ENCODE data around the gene CTU1. TPM values are rescaled to one million over a fixed set of nuclear protein-coding genes. Genes with fewer than 3 reads are reported as not detected.

The CTU1 gene
- total RNA-seq, 2 experiments from 2014 or later = 1.4 to 1.6 TPM

DNA sequence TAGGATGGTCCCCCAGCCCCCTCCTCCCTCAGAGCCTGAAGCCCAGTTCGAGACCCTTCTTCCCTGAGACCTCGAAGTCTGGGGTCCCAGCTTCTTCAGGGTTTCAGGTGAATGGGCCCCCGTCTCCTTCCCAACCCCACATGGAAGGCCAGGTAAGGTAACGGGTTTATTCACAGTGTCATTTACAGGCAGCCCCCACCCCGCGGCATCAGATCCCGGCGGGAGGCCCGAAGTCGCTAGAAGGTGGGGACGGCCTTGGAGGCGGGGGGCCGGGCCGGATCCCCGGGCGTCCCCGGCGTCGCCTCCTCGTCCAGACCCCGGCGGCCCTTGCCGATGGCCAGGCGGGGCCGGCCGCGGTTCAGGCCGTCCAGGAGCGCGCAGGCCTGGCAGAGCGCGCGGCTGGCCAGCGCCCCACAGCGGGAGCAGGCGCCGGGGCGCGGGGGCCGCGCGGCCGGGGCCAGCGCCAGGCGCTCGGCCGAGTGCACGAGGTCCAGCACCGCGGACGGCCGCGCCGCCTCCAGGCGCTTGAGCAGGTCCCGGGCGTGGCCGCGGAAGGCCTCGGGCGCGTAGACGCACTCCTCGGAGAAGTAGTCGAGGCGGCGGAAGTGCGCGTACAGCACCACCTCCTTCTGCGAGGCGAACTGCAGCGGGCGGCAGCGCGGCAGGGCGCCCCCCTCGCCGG, 9.7 kb downstream of the CTU1 start:
- ChIA-PET CTCF (no interaction called here), POLR2A (no interaction called here)
- Mint-ChIP-seq H3K4me3 (no peak overlapping the region), H3K4me1 (ENCODE audit: low read depth) (peaks cover 31% of the 10 kb centered on the region), H3K27me3 (no peaks in the 10 kb centered on the region), H3K9me3 (no peaks in the 10 kb centered on the region), H3K27ac (no peak overlapping the region), H3K36me3 (ENCODE audit: low read depth) (peaks cover 52% of the 10 kb centered on the region)
- peak; percentile 83 for ATAC-seq (ENCODE audit: poor library complexity)
- Histone ChIP-seq H3K36me3 (ENCODE audit: insufficient read depth, low read length) (peaks cover 38% of the 10 kb centered on the region), H3K27me3 (ENCODE audit: control insufficient read depth in 1 of 2, insufficient read depth in 2 of 2, low read length in 2 of 2) (no peaks in the 10 kb centered on the region), H3K4me3 (ENCODE audit: low read length) (peak overlapping the region; percentile 25), H3K27ac (ENCODE audit: low read depth in 1 of 2, low read length in 2 of 2) (no peak overlapping the region), H3K4me1 (ENCODE audit: insufficient read depth, low read length) (peaks cover 22% of the 10 kb centered on the region), H3K9me3 (ENCODE audit: control insufficient read depth in 1 of 2, insufficient read depth in 1 of 2, low read length in 2 of 2) (no peaks in the 10 kb centered on the region)
- peak in 12 of 14 experiments; percentile 20 to 73 (median 46) for DNase-seq
- TF ChIP-seq, protein P1, sequence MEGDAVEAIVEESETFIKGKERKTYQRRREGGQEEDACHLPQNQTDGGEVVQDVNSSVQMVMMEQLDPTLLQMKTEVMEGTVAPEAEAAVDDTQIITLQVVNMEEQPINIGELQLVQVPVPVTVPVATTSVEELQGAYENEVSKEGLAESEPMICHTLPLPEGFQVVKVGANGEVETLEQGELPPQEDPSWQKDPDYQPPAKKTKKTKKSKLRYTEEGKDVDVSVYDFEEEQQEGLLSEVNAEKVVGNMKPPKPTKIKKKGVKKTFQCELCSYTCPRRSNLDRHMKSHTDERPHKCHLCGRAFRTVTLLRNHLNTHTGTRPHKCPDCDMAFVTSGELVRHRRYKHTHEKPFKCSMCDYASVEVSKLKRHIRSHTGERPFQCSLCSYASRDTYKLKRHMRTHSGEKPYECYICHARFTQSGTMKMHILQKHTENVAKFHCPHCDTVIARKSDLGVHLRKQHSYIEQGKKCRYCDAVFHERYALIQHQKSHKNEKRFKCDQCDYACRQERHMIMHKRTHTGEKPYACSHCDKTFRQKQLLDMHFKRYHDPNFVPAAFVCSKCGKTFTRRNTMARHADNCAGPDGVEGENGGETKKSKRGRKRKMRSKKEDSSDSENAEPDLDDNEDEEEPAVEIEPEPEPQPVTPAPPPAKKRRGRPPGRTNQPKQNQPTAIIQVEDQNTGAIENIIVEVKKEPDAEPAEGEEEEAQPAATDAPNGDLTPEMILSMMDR (IDR thresholded peaks at IDR 0.05) = no peak
- intact Hi-C loops (cut with DNase I, micrococcal nuclease) = loop anchor here in 1 of 2 experiments (5.0 kb wide), 3 partner anchors 39 to 171 kb away; no protein-coding TSS in a partner anchor

DNA sequence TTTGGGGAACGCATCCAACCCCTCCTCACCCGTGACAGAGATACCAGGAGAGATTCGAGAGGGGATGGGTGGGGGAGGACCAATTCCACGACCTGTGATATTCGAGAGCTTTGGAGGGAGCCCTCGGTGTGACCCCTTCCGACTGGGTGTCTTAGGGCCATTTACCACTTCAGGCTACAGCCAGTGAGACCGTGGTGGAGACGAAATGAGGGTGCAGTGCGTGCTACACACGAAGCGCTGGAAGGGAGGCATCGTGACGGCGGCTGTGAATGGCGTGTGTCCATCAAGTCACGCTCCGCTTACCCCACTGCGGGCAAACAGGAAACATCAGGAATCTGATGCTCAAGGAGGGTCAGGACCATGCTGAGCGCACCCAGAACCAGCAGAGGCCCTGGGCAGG, 10.4 kb downstream of the CTU1 start:
- DNase-seq (no peak), ATAC-seq (ENCODE audit: poor library complexity) (no peak)
- Mint-ChIP-seq H3K9me3 (no peaks in the 10 kb centered on the region), H3K36me3 (ENCODE audit: low read depth) (peaks cover 45% of the 10 kb centered on the region), H3K4me3 (no peak overlapping the region), H3K27ac (no peak overlapping the region), H3K27me3 (no peaks in the 10 kb centered on the region), H3K4me1 (ENCODE audit: low read depth) (peaks cover 27% of the 10 kb centered on the region)
- CTCF ChIA-PET = no interaction called here
- H3K36me3 ChIP-seq (ENCODE audit: insufficient read depth, low read length) = peaks cover 35% of the 10 kb centered on the region
- H3K4me3 ChIP-seq (ENCODE audit: low read length) = no peak overlapping the region
- H3K27me3 ChIP-seq (ENCODE audit: control insufficient read depth in 1 of 2, insufficient read depth in 2 of 2, low read length in 2 of 2) = no peaks in the 10 kb centered on the region
- no peak overlapping the region for H3K27ac ChIP-seq (ENCODE audit: low read depth in 1 of 2, low read length in 2 of 2)
- H3K4me1 ChIP-seq (ENCODE audit: insufficient read depth, low read length) = peaks cover 22% of the 10 kb centered on the region
- TF ChIP-seq, protein P1 (IDR thresholded peaks at IDR 0.05) = no peak
- POLR2A ChIA-PET = no interaction called here
- H3K9me3 ChIP-seq (ENCODE audit: control insufficient read depth in 1 of 2, insufficient read depth in 1 of 2, low read length in 2 of 2) = no peaks in the 10 kb centered on the region
- intact Hi-C loops (cut with DNase I, micrococcal nuclease) = loop anchor here in 1 of 2 experiments (5.0 kb wide), 3 partner anchors 40 to 170 kb away; no protein-coding TSS in a partner anchor

DNA sequence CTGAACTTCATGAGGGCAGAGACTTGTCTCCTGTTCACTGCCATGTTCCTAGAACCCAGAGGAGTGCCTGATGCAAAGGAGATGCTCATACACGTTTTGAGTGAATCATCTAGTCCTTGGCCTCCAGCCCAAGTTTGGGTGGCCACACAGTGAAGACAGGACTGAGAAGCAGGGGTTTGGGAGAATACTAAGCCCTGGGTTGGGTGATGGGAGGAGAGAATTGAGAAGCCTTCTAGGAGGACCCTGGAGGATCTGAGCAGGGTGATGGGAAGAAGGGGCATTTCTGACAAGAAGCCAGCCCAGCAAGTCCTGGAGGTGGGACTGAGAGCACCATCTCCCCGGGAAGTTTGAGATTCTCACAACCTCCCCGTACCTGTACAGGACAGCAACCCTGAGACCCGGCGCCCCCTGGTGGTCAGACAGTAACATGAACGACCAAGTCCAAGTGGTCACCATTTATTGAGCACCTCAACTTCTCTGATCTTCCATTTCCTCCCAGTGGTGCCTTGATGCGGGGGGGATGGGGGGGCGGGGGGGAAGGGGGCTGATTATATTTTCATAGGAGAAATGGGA, 11.0 kb downstream of the CTU1 start:
- Histone ChIP-seq H3K27ac (ENCODE audit: low read depth in 1 of 2, low read length in 2 of 2) (no peak overlapping the region), H3K9me3 (ENCODE audit: control insufficient read depth in 1 of 2, insufficient read depth in 1 of 2, low read length in 2 of 2) (no peaks in the 10 kb centered on the region), H3K4me3 (ENCODE audit: low read length) (no peak overlapping the region), H3K36me3 (ENCODE audit: insufficient read depth, low read length) (peaks cover 29% of the 10 kb centered on the region), H3K4me1 (ENCODE audit: insufficient read depth, low read length) (peaks cover 17% of the 10 kb centered on the region), H3K27me3 (ENCODE audit: control insufficient read depth in 1 of 2, insufficient read depth in 2 of 2, low read length in 2 of 2) (no peaks in the 10 kb centered on the region)
- TF ChIP-seq, protein P1 (IDR thresholded peaks at IDR 0.05) = peak; percentile 42
- Mint-ChIP-seq H3K27ac (no peak overlapping the region), H3K4me1 (ENCODE audit: low read depth) (peaks cover 23% of the 10 kb centered on the region), H3K4me3 (no peak overlapping the region), H3K36me3 (ENCODE audit: low read depth) (peaks cover 40% of the 10 kb centered on the region), H3K9me3 (no peaks in the 10 kb centered on the region), H3K27me3 (no peaks in the 10 kb centered on the region)
- intact Hi-C loops (cut with DNase I, micrococcal nuclease) = loop anchor here in 1 of 2 experiments (5.0 kb wide), 3 partner anchors 40 to 170 kb away; no protein-coding TSS in a partner anchor
- ChIA-PET CTCF (interaction anchor here (0.7 to 1.9 kb wide), 2 partner anchors 12 to 35 kb away, joined by 3 to 8 read pairs; partner anchors contain the start of gene CTU1), POLR2A (no interaction called here)
- ATAC-seq (ENCODE audit: poor library complexity) (peak; percentile 50), DNase-seq (peak; percentile 50 to 80 (median 65))
